NK-92 (cell line): ENCODE data around the gene KDM1B.
"Not testable (repeated sequence)": the region's sequence is repeated elsewhere in the genome, so short reads cannot be mapped to it uniquely, and the experiment has no call there.

Experiments used
- DNase-seq: peaks from one replicate; lab custom pipeline; 2025; ENCODE audit not compliant: unreplicated experiment; lab: John Stamatoyannopoulos, UW

KDM1B gene

DNA sequence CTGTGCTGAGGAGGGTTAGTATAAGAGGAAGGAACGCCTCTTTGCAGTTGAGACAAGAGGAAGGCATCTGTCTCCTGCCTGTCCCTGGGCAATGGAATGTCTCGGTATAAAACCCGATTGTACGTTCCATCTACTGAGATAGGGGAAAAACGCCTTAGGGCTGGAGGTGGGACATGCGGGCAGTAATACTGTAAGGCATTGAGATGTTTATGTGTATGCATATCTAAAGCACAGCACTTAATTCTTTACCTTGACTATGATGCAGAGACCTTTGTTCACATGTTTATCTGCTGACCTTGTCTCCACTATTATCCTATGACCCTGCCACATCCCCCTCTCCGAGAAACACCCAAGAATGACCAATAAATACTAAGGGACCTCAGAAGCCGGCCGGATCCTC lies 71.9 kb downstream of the KDM1B start:
- not testable (repeated sequence) for DNase-seq

DNA sequence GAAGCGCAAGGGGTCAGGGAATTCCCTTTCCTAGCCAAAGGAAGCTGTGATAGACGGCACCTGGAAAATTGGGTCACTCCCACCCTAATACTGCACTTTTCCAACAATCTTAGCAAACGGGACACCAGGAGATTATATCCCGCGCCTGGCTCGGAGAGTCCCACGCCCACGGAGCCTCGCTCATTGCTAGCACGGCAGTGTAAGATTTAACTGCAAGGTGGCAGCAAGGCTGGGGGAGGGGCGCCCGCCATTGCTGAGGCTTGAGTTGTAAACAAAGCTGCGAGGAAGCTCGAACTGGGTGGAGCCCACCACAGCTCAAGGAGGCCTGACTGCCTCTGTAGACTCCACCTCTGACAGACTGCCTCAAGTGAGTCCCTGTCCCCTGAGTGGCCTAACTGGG lies 73.4 kb downstream of the KDM1B start:
- not testable (repeated sequence) for DNase-seq

DNA sequence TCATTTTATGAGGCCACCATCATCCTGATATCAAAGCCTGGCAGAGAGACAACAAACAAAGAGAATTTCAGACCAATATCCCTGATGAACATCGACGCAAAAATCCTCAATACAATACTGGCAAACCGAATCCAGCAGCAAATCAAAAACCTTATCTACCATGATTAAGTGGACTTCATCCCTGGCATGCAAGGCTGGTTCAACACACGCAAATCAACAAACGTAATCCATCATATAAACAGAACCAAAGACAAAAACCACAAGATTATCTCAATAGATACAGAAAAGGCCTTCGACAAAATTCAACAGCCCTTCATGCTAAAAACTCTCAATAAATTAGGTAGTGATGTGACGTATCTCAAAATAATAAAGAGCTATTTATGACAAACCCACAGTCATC lies 76.6 kb downstream of the KDM1B start:
- not testable (repeated sequence) for DNase-seq

DNA sequence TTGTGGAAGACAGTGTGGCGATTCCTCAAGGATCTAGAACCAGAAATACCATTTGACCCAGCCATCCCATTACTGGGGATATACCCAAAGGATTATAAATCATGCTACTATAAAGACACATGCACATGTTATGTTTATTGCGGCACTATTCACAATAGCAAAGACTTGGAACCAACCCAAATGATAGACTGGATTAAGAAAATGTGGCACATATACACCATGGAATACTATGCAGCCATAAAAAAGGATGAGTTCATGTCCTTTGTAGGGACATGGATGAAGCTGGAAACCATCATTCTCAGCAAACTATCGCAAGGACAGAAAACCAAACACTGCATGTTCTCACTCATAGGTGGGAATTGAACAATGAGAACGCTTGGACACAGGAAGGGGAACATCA lies 78.5 kb downstream of the KDM1B start:
- not testable (repeated sequence) for DNase-seq

GRCh38 chr6:18234564-18234963 lies 79.3 kb downstream of the KDM1B start:
- DNase-seq: no peak

GRCh38 chr6:18235524-18235923 lies 80.3 kb downstream of the KDM1B start:
- DNase-seq: no peak

DNA sequence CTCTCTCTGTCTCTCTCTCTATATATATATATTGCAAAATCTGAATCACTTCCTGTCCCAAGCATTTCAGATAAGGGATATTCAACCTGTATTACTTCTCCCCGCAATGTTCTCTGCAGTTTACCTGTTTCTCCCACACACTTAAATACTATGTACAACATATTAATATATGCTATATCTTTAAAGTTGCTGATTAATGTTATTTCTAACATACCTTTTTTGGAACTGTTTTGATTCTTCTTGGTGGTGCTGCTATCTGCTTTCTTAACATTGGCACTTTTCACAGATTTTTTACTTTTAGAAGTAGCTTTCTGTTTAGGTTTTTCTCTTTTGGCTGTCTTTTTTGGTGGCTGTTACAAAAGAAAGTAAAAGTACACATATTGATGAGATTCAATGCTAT lies 81.9 kb downstream of the KDM1B start:
- no peak for DNase-seq

DNA sequence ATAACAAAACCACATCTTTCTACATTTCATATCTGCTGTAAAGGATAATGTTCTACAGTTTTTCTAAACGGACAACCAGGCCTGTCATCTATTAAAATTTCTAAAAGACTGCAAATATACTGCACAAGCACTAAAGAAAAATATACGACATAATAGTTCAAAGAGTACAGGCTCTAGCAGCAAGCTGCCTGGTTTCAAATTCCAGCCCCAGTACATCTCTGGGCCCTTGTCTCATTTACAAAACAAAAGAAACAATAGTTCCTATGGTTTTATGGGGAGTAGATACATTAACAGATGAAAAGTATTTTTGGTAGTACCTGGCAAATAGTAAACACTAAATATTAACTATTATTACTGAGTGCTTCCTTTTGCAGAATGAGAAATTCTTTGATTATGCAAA lies 85.0 kb downstream of the KDM1B start:
- DNase-seq: no peak

DNA sequence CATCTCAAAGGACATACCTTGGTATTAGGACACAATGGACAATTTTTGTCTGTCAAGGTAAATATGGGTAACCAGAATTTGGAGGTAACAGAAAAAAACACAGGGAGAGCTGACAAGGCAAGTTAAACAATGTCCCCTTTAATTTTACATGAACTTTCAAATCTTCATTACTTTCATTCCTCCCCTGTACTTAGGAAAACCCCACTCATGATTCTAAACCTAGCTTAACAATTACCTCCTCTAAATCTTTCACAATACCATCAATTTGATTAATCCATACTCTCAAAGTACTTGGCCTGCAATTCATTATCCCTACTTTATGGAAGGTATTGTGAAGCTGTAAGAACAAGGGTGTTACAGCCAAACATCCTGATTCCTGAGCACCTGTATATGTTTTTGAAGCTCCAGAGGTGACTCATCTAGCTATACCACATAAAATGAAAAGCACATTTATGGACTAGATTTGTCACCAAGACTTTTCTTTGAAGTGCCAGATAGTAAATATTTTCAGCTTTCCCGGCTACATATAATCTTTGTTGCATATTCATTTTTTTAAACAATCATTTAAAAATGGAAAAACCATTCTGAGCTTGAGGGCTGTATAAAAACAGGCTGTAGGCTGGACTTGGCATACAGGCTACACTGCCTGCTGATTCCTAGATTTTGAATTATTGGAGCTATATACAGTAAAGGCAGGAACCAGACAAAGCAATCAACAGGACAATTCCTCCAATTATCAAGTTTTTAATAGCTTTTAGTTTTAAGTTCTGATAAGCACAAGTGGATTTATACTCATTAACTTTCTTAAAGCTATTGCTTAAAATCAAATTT lies 86.2 kb downstream of the KDM1B start:
- DNase-seq: no peak

DNA sequence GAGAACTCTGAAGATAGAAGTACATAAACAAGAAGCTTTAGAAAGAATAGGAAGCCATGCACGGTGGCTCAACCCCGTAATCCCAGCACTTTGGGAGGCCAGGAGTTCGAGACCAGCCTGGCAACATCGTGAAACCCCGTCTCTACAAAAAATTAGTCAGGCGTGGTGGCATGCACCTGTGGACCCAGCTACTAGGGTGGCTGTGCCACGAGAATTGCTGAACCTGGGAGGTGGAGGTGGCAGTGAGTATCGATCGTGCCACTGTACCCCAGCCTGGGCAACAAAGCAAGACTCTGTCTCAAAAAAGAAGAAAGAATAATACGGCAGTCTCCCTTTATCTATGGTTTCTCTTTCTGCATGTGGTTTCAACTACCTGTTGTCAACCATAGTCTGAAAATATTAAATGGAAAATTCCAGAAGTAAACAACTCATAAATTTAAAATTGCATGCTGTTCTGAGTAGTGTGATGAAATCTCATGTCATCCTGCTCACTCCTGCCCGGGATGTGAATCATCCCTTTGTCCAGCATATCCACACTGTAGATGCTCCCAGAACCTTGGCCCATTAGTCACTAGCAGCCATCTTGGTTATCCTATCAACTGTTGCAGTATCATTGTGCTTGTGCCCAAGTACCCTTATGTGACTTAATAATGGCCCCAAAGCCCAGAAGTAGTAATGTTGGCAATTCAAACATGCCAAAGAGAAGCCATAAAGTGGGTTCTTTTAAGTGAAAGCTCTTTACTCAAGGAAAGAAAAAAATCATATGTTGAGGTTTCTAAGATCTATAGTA lies 87.0 kb downstream of the KDM1B start:
- no peak for DNase-seq

DNA sequence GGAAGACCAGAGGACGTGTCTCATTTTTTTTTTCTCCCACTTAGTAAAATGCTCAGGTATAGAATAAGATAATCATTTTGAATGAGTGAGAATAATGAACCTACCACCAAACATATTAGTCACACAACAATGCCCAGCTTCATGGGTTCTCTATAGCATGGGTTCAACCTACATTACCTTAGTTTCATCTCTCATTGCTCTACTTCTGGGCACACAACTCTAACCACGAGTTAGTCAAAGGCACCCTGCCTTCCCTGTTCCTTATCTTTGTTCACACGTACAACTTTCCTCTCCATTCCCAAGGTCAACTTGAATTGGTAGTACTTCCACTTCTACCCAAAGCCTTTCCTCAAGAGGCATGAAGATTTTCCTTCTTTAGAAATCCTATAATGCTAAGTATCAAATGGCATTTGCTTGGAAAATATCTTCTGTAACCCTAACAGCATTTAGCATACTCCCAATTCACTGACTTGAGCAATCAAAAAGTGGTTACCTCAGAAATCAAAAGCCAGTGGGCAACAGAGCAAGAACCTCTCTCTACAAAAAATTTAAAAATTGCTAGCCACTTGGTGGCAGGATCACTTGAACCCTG lies 88.2 kb downstream of the KDM1B start:
- no peak for DNase-seq

GRCh38 chr6:18244251-18244650 lies 89.0 kb downstream of the KDM1B start:
- DNase-seq: no peak

DNA sequence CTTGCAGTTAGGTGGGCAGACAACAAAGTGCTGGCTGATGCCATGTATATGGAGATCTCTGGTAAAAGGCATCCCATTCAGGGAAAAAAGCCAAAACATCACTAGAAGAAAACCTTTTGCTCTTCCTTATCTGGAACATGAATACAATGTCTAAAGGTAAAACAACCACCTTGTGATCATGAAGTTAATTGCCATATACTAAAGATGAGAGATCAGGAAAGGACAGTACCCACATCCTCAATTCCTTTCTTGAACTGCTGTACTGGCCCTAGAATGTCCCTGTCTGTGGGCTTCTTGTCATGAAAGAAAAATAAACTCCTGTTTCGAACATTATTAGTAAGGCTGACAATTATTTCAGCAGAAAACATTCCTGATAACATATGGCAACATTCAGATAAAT lies 89.9 kb downstream of the KDM1B start:
- DNase-seq: no peak

GRCh38 chr6:18245642-18246041 lies 90.4 kb downstream of the KDM1B start:
- DNase-seq: no peak

GRCh38 chr6:18246205-18246604 lies 91.0 kb downstream of the KDM1B start:
- no peak for DNase-seq

DNA sequence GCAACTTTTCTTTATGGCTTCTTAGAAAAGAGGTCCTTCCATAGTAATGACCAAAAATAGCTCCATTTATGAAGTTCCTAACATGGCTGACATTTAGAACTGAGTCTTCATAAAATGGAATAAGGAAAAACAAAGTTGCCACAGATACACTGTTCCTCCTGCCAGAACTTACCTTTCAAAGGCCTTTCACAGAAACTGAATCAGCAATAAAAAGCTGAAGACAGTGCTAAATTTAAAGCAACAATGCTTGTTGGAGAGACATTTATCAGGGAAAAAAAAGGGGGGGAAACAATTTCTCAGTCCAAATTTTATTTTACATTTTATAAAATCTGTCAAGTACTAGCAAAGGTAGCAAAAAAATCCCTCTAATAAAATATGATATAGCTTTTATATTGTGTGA lies 91.8 kb downstream of the KDM1B start:
- DNase-seq: no peak

- no peak for DNase-seq
These were observed 93.5 kb downstream of the KDM1B start for GRCh38 chr6:18248698-18249097.

DNA sequence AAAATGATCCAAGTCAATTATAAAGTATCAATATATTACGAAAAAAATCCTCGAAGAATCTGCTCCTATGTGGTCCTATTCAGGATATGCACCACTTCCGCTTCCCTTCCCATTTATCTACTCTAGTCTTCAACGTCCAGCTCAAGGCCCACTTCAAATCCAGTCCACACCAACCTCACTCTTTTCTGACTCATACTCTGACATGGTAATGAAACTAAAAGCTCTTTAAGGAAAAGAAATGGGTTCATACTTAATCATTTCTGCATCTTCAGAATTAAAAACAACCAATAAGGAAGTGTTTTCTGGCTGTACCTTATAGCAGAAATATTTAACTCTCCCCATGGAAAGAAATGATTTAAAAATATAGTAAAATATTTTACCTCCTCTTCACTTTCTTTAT lies 94.0 kb downstream of the KDM1B start:
- no peak for DNase-seq

DNA sequence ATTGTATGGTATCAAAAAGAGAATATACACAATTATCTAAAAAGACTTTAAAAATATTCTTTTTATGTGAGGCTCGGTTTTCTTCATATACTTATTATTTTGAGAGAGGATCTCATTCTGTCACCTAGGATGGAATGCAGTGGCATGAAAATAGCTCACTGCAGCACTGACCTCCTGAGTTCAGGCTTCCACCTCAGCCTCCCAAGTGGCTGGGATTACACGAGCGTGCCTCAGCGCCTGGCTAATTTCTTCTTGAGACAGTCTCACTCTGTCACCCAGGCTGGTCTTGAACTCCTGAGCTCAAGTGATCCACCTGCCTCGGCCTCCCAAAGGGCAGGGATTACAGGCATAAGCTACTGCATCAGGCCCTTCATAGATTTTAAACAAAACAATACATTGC lies 98.4 kb downstream of the KDM1B start:
- no peak for DNase-seq

DNA sequence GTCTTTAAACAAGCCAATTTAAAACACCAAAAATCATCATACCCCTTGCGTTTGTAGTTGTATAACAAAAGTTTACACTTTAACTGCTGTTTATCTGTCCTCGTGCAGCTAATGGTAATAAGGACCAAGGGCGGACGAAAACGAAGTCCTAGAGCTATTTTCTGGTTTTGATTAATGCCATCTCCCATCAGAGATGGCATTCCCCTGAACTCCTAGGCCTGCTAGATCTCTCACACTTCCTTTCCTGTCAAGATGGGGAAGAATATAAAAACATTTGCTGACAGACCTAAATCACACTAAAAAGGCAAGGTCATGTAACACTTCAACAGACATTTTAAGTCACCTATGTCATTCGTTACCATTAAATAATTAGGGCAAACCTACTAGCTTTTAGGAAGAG lies 99.6 kb downstream of the KDM1B start:
- DNase-seq: no peak

DNA sequence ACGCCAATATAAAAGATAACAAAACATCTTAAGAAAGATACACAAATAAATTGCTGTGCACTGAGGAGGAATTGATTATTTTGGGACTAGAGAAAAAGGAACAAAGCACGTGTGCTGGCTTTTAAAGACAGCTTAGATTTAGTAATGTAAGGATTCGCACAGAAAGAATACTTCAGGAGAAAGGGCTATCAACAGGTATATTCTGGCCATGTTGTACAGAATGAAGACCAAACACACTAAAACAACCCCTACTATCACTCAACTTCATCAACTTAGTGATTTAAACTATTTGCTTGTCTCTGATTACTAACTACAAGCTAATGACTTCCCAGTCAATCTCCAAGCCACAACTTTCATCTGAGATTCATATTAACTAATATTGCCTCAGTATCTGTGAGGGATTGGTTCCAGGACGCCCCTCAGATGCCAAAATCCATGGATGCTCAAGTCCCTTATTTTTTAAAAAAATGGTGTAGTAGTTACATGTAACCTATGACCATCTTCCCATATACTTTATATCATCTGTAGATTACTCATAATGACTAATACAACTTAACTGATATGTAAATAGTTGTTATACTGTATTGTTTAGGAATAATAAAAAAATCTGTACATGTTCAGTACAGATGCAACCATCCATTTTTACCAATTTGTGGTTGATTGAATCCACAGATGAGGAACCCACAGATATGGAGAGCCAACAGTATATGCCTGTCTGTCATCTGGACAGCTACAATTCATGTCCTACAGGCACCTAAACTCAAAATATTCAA lies 104.6 kb downstream of the KDM1B start:
- no peak for DNase-seq
